ENCODE measurements around the gene ZSCAN25.
"Not testable (repeated sequence)": the region's sequence is repeated elsewhere in the genome, so short reads cannot be mapped to it uniquely, and the experiment has no call there.

Gene ZSCAN25

DNA sequence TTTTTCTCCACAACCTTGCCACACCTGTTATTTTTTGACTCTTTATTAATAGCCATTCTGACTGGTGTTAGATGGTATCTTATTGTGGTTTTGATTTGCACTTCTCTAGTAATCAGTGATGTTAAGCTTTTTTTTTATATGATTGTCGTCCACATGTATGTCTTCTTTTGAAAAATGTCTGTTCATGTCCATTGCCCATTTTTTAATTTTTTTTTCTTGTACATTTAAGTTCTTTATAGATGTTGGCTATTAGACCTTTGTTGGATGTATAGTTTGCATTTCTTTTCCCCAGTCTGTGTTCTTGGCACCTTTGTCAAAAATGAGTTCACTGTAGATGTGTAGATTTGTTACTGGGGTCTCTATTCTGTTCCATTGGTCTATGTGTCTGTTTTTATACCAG lies 28.8 kb downstream of the ZSCAN25 start:
- TF ChIP-seq, protein P1, sequence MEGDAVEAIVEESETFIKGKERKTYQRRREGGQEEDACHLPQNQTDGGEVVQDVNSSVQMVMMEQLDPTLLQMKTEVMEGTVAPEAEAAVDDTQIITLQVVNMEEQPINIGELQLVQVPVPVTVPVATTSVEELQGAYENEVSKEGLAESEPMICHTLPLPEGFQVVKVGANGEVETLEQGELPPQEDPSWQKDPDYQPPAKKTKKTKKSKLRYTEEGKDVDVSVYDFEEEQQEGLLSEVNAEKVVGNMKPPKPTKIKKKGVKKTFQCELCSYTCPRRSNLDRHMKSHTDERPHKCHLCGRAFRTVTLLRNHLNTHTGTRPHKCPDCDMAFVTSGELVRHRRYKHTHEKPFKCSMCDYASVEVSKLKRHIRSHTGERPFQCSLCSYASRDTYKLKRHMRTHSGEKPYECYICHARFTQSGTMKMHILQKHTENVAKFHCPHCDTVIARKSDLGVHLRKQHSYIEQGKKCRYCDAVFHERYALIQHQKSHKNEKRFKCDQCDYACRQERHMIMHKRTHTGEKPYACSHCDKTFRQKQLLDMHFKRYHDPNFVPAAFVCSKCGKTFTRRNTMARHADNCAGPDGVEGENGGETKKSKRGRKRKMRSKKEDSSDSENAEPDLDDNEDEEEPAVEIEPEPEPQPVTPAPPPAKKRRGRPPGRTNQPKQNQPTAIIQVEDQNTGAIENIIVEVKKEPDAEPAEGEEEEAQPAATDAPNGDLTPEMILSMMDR (IDR thresholded peaks at IDR 0.05; ENCODE audit: low read length, missing control alignments), result no peak

GRCh38 chr7:99648843-99649242 lies 32.1 kb downstream of the ZSCAN25 start:
- TF ChIP-seq, protein P1 (IDR thresholded peaks at IDR 0.05; ENCODE audit: low read length, missing control alignments), result no peak
- no peak for DNase-seq (ENCODE audit: low read depth)
- no peak overlapping the region for H3K4me3 ChIP-seq (replicated peaks; ENCODE audit: low read depth, low read length)

More for the DNA sequence above, 28.8 kb downstream of the ZSCAN25 start:
- no peak overlapping the region for H3K4me3 ChIP-seq (replicated peaks; ENCODE audit: low read depth, low read length)
- DNase-seq (ENCODE audit: low read depth), result no peak

DNA sequence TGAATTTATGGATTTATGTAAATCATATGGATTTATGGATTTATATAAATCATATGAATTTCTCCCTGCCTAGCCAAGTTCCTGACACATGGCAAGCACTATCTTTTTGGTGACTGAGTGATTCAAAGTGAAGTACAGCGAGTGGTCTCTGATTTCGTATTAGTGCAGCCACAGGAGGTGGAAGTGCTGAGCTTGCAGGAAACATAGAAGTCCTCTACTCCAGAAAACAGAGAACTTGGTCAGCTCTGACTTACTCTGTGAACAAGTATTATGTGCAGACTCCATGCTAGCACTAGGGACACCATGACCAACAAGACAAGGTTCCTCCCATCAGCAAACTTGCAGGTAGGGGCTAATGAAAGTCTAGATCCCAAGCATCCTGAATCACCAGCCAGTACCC lies 34.5 kb downstream of the ZSCAN25 start:
- no peak overlapping the region for H3K4me3 ChIP-seq (replicated peaks; ENCODE audit: low read depth, low read length)
- no peak for DNase-seq (ENCODE audit: low read depth)
- TF ChIP-seq, protein P1 (IDR thresholded peaks at IDR 0.05; ENCODE audit: low read length, missing control alignments), result no peak

- TF ChIP-seq, protein P1 (IDR thresholded peaks at IDR 0.05; ENCODE audit: low read length, missing control alignments), result no peak
- no peak for DNase-seq (ENCODE audit: low read depth)
Measured at GRCh38 chr7:99652671-99653070, 35.9 kb downstream of the ZSCAN25 start.

DNA sequence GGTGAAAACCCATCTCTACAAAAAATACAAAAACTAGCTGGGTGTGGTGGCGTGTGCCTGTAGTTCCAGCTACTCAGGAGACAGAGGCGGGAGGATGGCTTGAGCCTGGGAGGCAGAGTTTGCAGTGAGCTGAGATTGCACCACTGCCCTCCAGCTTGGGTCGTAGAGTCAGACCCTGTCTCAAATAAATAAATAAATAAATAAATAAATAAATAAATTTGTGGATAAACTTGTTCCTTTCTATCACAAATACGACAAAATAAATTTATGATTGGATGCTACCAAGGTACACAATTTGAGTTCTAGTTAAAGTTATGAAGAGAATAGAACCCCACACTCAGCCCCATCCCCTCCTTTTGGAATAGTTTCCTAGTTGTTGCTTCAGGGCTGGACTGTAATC lies 36.5 kb downstream of the ZSCAN25 start:
- not testable (repeated sequence) for DNase-seq (ENCODE audit: low read depth); H3K4me3 ChIP-seq (replicated peaks; ENCODE audit: low read depth, low read length)

More at GRCh38 chr7:99652671-99653070, 35.9 kb downstream of the ZSCAN25 start:
- no peak overlapping the region for H3K4me3 ChIP-seq (replicated peaks; ENCODE audit: low read depth, low read length)

GRCh38 chr7:99653754-99654153 lies 37.0 kb downstream of the ZSCAN25 start:
- TF ChIP-seq, protein P1 (IDR thresholded peaks at IDR 0.05; ENCODE audit: low read length, missing control alignments), result no peak
- no peak overlapping the region for H3K4me3 ChIP-seq (replicated peaks; ENCODE audit: low read depth, low read length)
- no peak for DNase-seq (ENCODE audit: low read depth)

GRCh38 chr7:99654626-99655025 lies 37.9 kb downstream of the ZSCAN25 start:
- not testable (repeated sequence) for DNase-seq (ENCODE audit: low read depth)

DNA sequence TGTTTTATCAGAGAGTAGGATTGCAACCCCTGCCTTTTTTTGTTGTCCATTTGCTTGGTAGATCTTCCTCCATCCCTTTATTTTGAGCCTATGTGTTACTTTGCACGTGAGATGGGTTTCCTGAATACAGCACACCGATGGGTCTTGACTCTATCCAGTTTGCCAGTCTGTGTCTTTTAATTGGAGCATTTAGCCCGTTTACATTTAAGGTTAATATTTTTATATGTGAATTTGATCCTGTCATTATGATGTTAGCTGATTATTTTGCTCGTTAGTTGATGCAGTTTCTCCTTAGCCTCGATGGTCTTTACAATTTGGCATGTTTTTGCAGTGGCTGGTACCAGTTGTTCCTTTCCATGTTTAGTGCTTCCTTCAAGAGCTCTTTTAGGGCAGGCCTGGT lies 41.1 kb downstream of the ZSCAN25 start:
- DNase-seq (ENCODE audit: low read depth); H3K4me3 ChIP-seq (replicated peaks; ENCODE audit: low read depth, low read length): not testable (repeated sequence)

More at GRCh38 chr7:99654626-99655025, 37.9 kb downstream of the ZSCAN25 start:
- H3K4me3 ChIP-seq (replicated peaks; ENCODE audit: low read depth, low read length), result not testable (repeated sequence)
